Mesendoderm (in vitro differentiated cells): ENCODE measurements around the gene TNFAIP1.

ENCODE experiments used
- DNase-seq: peaks from one replicate; pipeline ENCODE4 v3.0.0; 2013
- H2AK5ac ChIP-seq: 2 replicates; pipeline ENCODE4 v1.6.1; 2013; ENCODE audit warnings: low read length, inconsistent platforms
- H2BK120ac ChIP-seq: 2 replicates; pipeline ENCODE4 v1.6.1; 2013; ENCODE audit warnings: low read depth, mild to moderate bottlenecking, low read length, moderate library complexity, mixed read lengths
- H2BK15ac ChIP-seq: replicated peaks from 2 replicates; pipeline ENCODE4 v1.6.1; 2013; ENCODE audit warnings: low read depth, mild to moderate bottlenecking, moderate library complexity
- H2BK5ac ChIP-seq: 2 replicates; pipeline ENCODE4 v1.6.1; 2013; ENCODE audit warnings: low read length, inconsistent platforms
- H3K18ac ChIP-seq: 2 replicates; pipeline ENCODE4 v1.6.1; 2013; ENCODE audit warnings: mild to moderate bottlenecking, low read length, mixed read lengths
- H3K23ac ChIP-seq: one replicate; pipeline ENCODE4 v1.6.1; 2013; ENCODE audit warnings: low read length
- H3K27ac ChIP-seq: 2 replicates; pipeline ENCODE4 v1.5.1; 2013; ENCODE audit warnings: low read depth, mild to moderate bottlenecking, inconsistent platforms, low read length, moderate library complexity
- H3K27me3 ChIP-seq: 2 replicates; pipeline ENCODE4 v1.6.1; 2013; ENCODE audit warnings: low read length, control low read depth, mild to moderate bottlenecking, inconsistent platforms; ENCODE audit not compliant: insufficient read depth, poor library complexity
- H3K36me3 ChIP-seq: 2 replicates; pipeline ENCODE4 v1.6.1; 2013; ENCODE audit warnings: low read length, inconsistent platforms; ENCODE audit not compliant: control insufficient read depth, insufficient read depth
- H3K4ac ChIP-seq: one replicate; pipeline ENCODE4 v1.6.1; 2013; ENCODE audit warnings: low read depth, mild to moderate bottlenecking, low read length, moderate library complexity
- H3K4me1 ChIP-seq: 2 replicates; pipeline ENCODE4 v1.6.1; 2013; ENCODE audit warnings: low read depth, low read length, inconsistent platforms; ENCODE audit not compliant: control insufficient read depth
- H3K4me2 ChIP-seq: 2 replicates; pipeline ENCODE4 v1.6.1; 2013; ENCODE audit warnings: low read length
- H3K4me3 ChIP-seq: 2 replicates; pipeline ENCODE4 v1.5.1; 2013; ENCODE audit warnings: mild to moderate bottlenecking, low read length
- H3K56ac ChIP-seq: one replicate; pipeline ENCODE4 v1.6.1; 2013; ENCODE audit warnings: low read length
- H3K79me1 ChIP-seq: 2 replicates; pipeline ENCODE4 v1.6.1; 2013; ENCODE audit warnings: low read length, inconsistent platforms
- H3K79me2 ChIP-seq: 2 replicates; pipeline ENCODE4 v1.6.1; 2013; ENCODE audit warnings: mild to moderate bottlenecking, low read length; ENCODE audit not compliant: control insufficient read depth, insufficient read depth
- H3K9ac ChIP-seq: 2 replicates; pipeline ENCODE4 v1.6.1; 2013; ENCODE audit warnings: low read length, inconsistent platforms
- H4K5ac ChIP-seq: one replicate; pipeline ENCODE4 v1.6.1; 2013; ENCODE audit warnings: low read length
- H4K8ac ChIP-seq: one replicate; pipeline ENCODE4 v1.6.1; 2013; ENCODE audit warnings: low read depth, mild to moderate bottlenecking, control low read depth, low read length, moderate library complexity
- WGBS: extraction: QIAGEN DNeasy Blood & Tissue Kit; methylation state at CpG from one replicate; pipeline ENCODE4 v1.1.7; 2013; ENCODE audit warnings: low lambda C conversion rate, missing lambda C conversion rate; ENCODE audit not compliant: insufficient coverage; ENCODE audit errors: extremely low coverage; 5-methylcytosine and 5-hydroxymethylcytosine counted together

Gene TNFAIP1

GRCh38 chr17:28363186-28363585, 27.6 kb downstream of the TNFAIP1 start:
- no peak overlapping the region for H2BK5ac ChIP-seq
- H2BK15ac ChIP-seq = no peak overlapping the region
- H2BK120ac ChIP-seq = no peak overlapping the region
- DNase-seq = no peak
- no peak overlapping the region for H2AK5ac ChIP-seq
- H3K4me3 ChIP-seq = no peak overlapping the region
- H3K56ac ChIP-seq = no peak overlapping the region
- no peak overlapping the region for H3K27ac ChIP-seq
- no peak overlapping the region for H3K9ac ChIP-seq
- no peak overlapping the region for H3K18ac ChIP-seq
- H3K36me3 ChIP-seq = peaks cover 2% of the 10 kb centered on the region
- peaks cover under 1% of the 10 kb centered on the region for H3K4me1 ChIP-seq
- H3K4ac ChIP-seq = no peak overlapping the region
- no CpG with 5 or more reads among the region's 5 CpGs for WGBS
- no peak overlapping the region for H3K4me2 ChIP-seq
- H3K27me3 ChIP-seq = no peaks in the 10 kb centered on the region
- no peak overlapping the region for H3K23ac ChIP-seq
- H3K79me2 ChIP-seq = peaks cover under 1% of the 10 kb centered on the region
- H4K5ac ChIP-seq = no peak overlapping the region
- H4K8ac ChIP-seq = no peak overlapping the region
- H3K79me1 ChIP-seq = peaks cover 2% of the 10 kb centered on the region

GRCh38 chr17:28363776-28364650, 28.5 kb downstream of the TNFAIP1 start:
- H2BK15ac ChIP-seq = no peak overlapping the region
- H3K36me3 ChIP-seq = peaks cover 2% of the 10 kb centered on the region
- H3K4ac ChIP-seq = no peak overlapping the region
- WGBS = no CpG with 5 or more reads among the region's 8 CpGs
- H3K4me3 ChIP-seq = no peak overlapping the region
- no peak overlapping the region for H3K9ac ChIP-seq
- H3K79me2 ChIP-seq = no peaks in the 10 kb centered on the region
- H3K79me1 ChIP-seq = no peaks in the 10 kb centered on the region
- DNase-seq = no peak
- no peaks in the 10 kb centered on the region for H3K27me3 ChIP-seq
- H4K5ac ChIP-seq = no peak overlapping the region
- no peaks in the 10 kb centered on the region for H3K4me1 ChIP-seq
- H2BK120ac ChIP-seq = no peak overlapping the region
- H2AK5ac ChIP-seq = no peak overlapping the region
- no peak overlapping the region for H3K18ac ChIP-seq
- H2BK5ac ChIP-seq = no peak overlapping the region
- H3K56ac ChIP-seq = no peak overlapping the region
- H4K8ac ChIP-seq = no peak overlapping the region
- no peak overlapping the region for H3K27ac ChIP-seq
- no peak overlapping the region for H3K23ac ChIP-seq
- no peak overlapping the region for H3K4me2 ChIP-seq

GRCh38 chr17:28364665-28365363, 29.3 kb downstream of the TNFAIP1 start, which contains the start of gene SEBOX:
Gene SEBOX, minus strand, starts transcription at chr17:28365199. Its CDS starts 48 bp downstream, at chr17:28365151.
- no peak within 1 kb of the TSS for H3K4me3 ChIP-seq
- H3K4me2 ChIP-seq = no peak within 1 kb of the TSS
- H3K79me1 ChIP-seq = no peaks in the 10 kb centered on the region
- H4K8ac ChIP-seq = no peak within 1 kb of the TSS
- no peak within 1 kb of the TSS for H3K9ac ChIP-seq
- H2AK5ac ChIP-seq = no peak within 1 kb of the TSS
- H3K36me3 ChIP-seq = no peaks in the 10 kb centered on the region
- H3K4me1 ChIP-seq = no peaks in the 10 kb centered on the region
- no peaks in the 10 kb centered on the region for H3K79me2 ChIP-seq
- no peak within 1 kb of the TSS for H3K18ac ChIP-seq
- no peak within 1 kb of the TSS for H4K5ac ChIP-seq
- no CpG with 5 or more reads among the region's 13 CpGs for WGBS
- no peak within 1 kb of the TSS for H2BK15ac ChIP-seq
- no peak within 1 kb of the TSS for H2BK5ac ChIP-seq
- H2BK120ac ChIP-seq = no peak within 1 kb of the TSS
- DNase-seq = no peak
- H3K27ac ChIP-seq = no peak within 1 kb of the TSS
- no peak within 1 kb of the TSS for H3K4ac ChIP-seq
- no peak within 1 kb of the TSS for H3K56ac ChIP-seq
- no peaks in the 10 kb centered on the region for H3K27me3 ChIP-seq
- no peak within 1 kb of the TSS for H3K23ac ChIP-seq

- Histone ChIP-seq H2AK5ac (no peak overlapping the region), H3K4me1 (peaks cover 2% of the 10 kb centered on the region), H4K5ac (no peak overlapping the region), H4K8ac (no peak overlapping the region), H3K79me1 (no peaks in the 10 kb centered on the region), H3K4ac (no peak overlapping the region), H3K27ac (no peak overlapping the region), H3K56ac (no peak overlapping the region), H3K79me2 (no peaks in the 10 kb centered on the region), H3K9ac (no peak overlapping the region), H3K18ac (no peak overlapping the region), H3K36me3 (no peaks in the 10 kb centered on the region), H2BK15ac (no peak overlapping the region), H3K4me3 (no peak overlapping the region), H3K27me3 (no peaks in the 10 kb centered on the region), H3K23ac (no peak overlapping the region), H2BK120ac (no peak overlapping the region), H2BK5ac (no peak overlapping the region), H3K4me2 (no peak overlapping the region)
- no CpG with 5 or more reads among the region's 3 CpGs for WGBS
- DNase-seq = no peak
Observed at GRCh38 chr17:28365487-28365886, 29.9 kb downstream of the TNFAIP1 start.

GRCh38 chr17:28366605-28367004, 31.0 kb downstream of the TNFAIP1 start:
- Histone ChIP-seq H4K5ac (no peak overlapping the region), H3K18ac (no peak overlapping the region), H3K23ac (no peak overlapping the region), H3K9ac (no peak overlapping the region), H4K8ac (no peak overlapping the region), H3K4me1 (peaks cover 2% of the 10 kb centered on the region), H3K27ac (no peak overlapping the region), H3K4me3 (no peak overlapping the region), H2BK15ac (no peak overlapping the region), H2BK5ac (no peak overlapping the region), H3K4me2 (no peak overlapping the region), H3K79me1 (no peaks in the 10 kb centered on the region), H3K36me3 (no peaks in the 10 kb centered on the region), H3K79me2 (no peaks in the 10 kb centered on the region), H3K4ac (no peak overlapping the region), H3K27me3 (no peaks in the 10 kb centered on the region), H3K56ac (no peak overlapping the region), H2BK120ac (no peak overlapping the region), H2AK5ac (no peak overlapping the region)
- DNase-seq = peak; percentile 36
- WGBS = no CpG with 5 or more reads among the region's 1 CpG
